GM21737 (cell line): Measurements from ENCODE around the gene ELMO1.

Experiments used
- ATAC-seq: cut with Tn5 transposase; IDR thresholded peaks from one replicate; pipeline ENCODE4 v1.9.1; 2021; ENCODE audit warnings: mild to moderate bottlenecking, moderate library complexity; ENCODE audit not compliant: unreplicated experiment

Gene ELMO1

DNA sequence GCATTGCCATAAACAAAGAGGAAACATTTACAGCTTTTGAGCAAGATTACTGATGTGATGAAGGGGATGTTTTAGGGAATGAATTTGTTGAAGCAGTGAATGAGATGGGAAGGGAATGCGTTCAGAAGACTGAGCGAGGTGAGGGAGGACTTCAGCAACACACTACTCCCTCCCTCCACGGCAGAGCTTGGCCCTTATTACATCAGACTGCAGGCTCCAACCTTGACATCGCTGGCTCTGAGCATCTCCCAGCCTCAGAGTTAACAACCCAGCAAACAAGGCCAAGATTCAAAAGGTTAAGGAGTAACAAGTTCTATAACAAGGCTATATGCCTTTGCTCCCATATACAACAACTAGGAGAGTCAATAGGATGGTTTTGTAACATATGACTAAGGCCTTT, 164.4 kb downstream of the ELMO1 start:
- no peak for ATAC-seq

- no peak for ATAC-seq
Measured at GRCh38 chr7:37283716-37284115, 164.9 kb downstream of the ELMO1 start.

DNA sequence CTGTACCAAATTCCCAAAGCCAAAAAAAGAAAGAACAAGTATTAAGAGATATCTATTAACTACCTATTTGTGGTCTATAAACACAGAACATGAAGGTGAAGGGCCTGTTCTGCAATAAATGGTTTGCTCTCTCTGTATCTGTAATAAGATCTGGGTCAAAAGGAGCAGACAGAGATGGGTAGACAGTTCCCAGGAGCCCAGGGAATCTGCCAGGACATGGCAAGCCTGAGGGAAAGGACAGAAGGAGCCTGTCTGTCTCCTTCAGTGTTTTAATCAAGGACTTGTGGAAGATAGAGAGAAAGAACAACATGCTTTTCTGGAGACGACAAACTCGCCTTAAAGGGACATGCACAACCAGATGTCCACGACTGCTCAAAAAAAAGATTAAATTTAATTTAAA, 165.7 kb downstream of the ELMO1 start:
- no peak for ATAC-seq

GRCh38 chr7:37282093-37282444, 166.6 kb downstream of the ELMO1 start:
- ATAC-seq = no peak

DNA sequence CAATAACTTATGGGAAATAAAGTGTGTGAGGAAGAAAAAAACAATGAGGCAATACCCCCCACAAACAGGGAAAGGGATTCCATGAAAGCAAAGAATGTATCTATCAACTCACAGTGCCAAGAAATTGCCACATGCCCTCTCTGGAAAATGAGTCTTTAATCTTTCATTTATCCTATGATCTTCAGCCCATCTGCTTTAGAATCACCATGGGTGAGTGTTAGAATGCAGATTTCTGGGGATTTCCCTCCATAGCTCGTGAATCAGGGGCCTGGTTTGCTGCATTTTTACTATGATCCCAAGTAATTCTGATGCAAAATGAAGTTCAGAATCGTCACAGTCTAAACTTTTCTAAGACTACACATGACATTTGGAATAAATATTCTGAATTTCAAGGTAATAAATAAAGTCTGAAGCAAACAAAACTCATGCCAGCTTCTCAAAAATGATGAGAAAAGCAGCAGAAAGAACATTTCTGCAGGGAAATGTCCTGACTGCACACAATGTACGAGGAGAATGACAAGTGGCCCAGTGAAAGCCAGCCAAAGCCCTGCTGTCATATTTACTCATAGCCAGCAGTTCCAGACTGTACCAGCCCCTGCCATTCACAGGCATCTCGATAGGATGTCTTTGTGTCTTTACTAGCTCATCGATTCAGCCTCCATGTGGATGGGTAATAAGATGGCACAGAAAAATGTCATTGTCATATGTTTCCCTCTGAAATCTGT, 167.1 kb downstream of the ELMO1 start:
- no peak for ATAC-seq

GRCh38 chr7:37277513-37277912, 171.2 kb downstream of the ELMO1 start:
- no peak for ATAC-seq

DNA sequence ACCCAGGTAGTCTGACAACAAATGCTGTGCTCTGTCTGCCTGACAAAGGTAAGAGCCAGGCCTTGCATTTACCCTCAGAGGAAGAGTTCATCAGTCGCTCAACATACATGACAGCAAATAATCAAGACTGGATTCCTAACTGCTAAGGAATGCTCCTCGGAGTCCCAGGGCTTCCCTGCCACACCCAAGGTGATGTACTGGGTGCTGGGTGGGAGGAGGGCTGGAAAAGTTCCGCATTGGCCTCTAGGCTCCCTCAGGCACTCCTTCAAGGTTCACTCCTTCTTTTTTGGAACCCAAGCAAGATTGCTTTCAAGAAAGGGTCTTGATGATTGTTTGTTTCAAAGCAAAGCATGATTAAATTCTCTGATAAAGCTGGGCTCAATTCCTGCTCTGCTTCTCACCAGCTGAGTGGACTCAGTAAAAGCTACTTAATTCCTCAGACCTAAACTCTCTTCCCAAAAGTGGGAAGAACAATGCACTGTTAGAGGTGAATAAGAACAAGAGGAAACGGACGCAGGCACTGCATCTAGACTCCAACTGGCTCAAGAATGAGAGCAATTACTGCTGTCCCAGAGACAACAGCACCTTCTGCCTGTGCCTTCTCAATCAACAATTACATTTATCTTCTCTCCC, 173.5 kb downstream of the ELMO1 start:
- no peak for ATAC-seq

- no peak for ATAC-seq
Measured at GRCh38 chr7:37273891-37274290, 174.8 kb downstream of the ELMO1 start.

GRCh38 chr7:37269711-37270508, 178.8 kb downstream of the ELMO1 start:
- ATAC-seq = no peak

GRCh38 chr7:37267251-37267650, 181.4 kb downstream of the ELMO1 start:
- ATAC-seq = no peak

DNA sequence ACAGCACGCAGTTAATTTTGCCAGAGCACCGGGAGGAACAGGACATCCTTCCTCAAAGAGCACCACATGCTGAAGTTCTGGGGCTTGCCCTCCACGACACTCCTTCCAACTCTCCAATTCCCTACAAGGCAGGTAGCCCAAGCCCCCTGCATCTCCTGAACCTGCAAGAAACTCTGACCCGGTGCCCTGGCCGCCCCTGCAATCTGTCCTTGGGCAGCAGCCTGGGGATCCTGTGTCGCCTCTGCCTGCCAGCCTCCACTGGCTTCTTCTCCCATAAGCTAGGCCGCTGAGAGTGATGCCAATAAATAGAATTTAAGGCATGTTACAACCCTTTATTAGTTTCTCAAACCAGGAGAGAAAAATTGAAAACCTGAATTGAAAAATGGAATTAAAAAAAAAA, 182.8 kb downstream of the ELMO1 start:
- ATAC-seq = no peak

- no peak for ATAC-seq
Measured at GRCh38 chr7:37265006-37265405, 183.7 kb downstream of the ELMO1 start.

- no peak for ATAC-seq
Measured at GRCh38 chr7:37262181-37262580, 186.5 kb downstream of the ELMO1 start.

GRCh38 chr7:37259319-37259821, 189.3 kb downstream of the ELMO1 start:
- ATAC-seq = no peak

- no peak for ATAC-seq
Measured at GRCh38 chr7:37256631-37257030, 192.0 kb downstream of the ELMO1 start.

GRCh38 chr7:37255327-37255944, 193.2 kb downstream of the ELMO1 start:
- ATAC-seq = no peak

- ATAC-seq = no peak
Measured at GRCh38 chr7:37251222-37251621, 197.4 kb downstream of the ELMO1 start.

DNA sequence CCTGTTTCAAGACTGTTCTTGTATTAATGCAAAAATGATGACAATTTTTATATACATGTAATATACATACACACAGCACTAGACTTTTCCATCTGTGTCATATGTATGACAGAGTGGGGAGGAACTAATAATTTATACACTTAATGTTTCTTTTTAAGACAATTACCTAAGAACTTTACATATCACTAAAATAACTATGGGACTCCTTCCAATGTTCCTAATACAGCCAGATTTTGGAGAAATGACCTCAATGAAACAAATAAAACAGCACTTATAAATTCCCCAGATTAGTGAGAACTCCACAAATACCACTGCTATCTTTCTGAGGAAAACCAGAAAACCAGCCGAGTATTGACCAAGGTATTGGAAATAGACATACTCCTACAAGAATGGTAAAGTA, 199.4 kb downstream of the ELMO1 start:
- ATAC-seq = no peak

- no peak for ATAC-seq
Measured at GRCh38 chr7:37248396-37248861, 200.2 kb downstream of the ELMO1 start.

GRCh38 chr7:37247861-37248260, 200.8 kb downstream of the ELMO1 start:
- ATAC-seq = no peak

DNA sequence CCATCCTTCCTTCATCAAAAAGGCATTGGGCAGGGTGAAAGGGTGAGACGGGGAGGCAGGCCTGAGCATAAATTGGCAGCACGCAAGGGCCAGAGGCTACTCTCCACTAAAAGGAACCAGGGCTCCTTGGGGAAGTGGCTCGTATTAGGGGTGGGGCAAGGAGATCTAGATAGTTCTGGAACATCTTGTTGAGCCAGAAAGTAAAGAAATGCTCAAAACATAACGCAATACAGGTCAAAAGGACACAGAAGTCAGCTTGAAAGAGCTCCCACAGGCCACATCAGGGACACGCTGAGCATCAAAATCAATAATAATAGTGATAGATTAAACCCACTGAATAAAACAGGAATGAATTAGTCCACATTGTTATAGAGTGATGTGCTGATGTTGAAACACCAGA, 203.1 kb downstream of the ELMO1 start:
- ATAC-seq = no peak
